ENCODE results near the gene PTPRS.

The PTPRS gene

DNA sequence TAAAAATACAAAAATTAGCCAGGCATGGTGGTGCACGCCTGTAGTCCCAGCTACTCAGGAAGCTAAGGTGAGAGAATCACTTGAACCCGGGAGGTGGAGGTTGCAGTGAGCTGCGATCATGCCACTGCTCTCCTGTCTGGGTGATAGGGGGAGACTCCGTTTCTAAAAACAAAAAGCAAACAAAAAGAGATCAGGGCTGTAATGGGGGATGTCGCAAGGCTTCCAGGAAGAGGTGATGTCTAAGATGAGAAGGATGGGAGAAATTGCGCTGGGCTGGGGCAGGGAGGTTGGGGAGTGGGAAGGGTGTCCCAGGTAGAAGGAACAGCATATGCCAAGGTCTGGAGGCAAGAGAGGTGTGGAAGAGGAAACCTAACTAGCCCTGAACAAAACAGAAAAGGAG is 36.1 kb downstream of the PTPRS start:
- no peak for DNase-seq

DNA sequence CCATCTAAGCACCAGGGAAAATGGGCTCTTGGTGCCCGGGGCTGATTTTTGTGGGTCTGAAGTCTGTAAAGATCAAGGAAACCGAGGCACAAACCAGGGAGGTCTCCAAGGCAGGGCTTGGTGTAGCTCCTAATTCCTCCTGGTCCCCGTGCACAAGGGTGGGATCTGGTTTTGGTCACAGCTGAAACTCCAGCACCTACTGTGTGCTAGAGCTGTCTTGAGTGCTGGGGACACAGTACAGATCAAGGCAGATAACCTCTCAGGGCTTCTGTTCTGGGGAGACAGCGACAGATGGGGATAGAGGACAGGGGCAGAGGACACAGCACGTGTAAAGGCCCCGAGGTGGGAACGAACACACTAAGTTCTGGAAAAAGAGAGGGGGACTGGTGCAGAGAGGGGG is 37.4 kb downstream of the PTPRS start:
- no peak for DNase-seq

DNA sequence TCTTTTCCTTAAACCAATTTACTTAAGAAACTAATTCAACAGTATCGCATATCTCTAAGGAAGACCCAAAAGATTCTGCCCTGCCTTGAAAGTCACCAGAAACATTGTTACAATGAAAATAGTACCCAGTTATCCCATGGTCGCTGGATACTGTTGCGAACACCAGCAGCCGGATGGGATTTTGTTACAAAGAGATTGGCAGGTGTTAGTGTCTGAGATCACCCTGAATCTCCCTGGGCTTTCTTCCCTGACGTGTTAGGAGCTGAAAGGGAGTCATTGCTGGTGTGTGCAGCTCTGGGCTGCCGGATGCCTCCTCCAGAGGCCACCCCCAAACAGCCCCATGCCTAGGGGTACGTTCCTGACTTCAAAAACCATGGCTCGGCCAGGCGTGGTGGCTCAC is 38.2 kb downstream of the PTPRS start:
- no peak for DNase-seq

DNA sequence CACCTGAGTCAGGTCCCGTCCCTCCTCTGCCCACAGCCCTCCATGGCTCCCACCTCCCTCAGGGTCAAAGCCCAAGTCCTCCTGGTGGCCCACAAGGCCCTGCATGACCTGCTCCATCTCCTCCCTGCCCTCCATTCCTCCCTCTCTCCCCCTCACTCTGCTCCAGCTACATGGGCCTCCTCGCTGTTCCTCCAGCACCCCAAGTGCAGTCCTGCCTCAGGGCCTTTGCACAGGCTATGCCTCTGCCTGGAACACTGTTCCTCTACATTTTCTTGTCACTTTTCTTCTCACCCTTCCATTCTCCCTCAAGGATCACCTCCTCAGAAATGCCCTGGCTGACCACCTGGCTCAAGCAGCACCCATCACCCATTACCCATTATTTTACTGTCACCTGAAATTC is 41.5 kb downstream of the PTPRS start:
- no peak for DNase-seq

DNA sequence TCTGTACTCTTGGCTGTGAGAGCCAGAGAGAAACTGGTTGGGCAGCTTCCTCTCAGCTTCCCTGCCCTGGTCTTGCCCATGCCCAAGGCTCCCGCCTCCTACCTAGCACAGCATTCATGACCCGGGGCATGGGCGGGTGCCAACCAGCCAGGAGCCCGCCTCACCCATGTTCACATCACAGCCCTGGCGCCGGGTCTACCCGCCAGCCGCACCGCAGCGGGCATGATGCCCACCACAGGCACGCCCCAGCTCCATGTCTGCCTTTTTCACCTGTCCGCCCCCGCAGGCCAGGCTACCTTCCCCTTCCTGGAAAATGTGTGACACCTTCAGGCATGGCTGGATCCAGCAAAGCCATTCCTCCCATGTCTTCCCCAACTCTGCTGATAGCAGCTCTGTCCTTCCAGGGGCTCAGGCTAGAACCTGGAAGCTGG is 42.1 kb downstream of the PTPRS start:
- no peak for DNase-seq

DNA sequence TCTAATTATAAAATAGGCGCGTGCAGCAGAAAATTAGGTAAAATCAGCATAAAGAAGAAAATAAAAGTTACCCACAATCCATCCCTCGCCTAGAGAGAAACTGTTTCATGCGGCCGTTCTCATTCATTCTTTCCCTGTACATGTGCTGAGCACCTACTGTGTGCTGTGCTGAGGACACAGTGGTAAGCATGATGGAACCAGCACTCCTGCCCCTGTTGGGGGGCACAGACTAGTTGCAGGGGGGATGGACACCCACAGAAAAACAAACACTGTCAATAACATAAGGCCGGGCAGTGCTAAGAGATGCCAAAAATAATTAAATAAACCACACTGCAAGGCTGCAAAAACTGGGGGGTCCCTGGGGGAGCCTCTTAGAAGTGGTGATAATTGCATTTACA is 43.3 kb downstream of the PTPRS start:
- no peak for DNase-seq

DNA sequence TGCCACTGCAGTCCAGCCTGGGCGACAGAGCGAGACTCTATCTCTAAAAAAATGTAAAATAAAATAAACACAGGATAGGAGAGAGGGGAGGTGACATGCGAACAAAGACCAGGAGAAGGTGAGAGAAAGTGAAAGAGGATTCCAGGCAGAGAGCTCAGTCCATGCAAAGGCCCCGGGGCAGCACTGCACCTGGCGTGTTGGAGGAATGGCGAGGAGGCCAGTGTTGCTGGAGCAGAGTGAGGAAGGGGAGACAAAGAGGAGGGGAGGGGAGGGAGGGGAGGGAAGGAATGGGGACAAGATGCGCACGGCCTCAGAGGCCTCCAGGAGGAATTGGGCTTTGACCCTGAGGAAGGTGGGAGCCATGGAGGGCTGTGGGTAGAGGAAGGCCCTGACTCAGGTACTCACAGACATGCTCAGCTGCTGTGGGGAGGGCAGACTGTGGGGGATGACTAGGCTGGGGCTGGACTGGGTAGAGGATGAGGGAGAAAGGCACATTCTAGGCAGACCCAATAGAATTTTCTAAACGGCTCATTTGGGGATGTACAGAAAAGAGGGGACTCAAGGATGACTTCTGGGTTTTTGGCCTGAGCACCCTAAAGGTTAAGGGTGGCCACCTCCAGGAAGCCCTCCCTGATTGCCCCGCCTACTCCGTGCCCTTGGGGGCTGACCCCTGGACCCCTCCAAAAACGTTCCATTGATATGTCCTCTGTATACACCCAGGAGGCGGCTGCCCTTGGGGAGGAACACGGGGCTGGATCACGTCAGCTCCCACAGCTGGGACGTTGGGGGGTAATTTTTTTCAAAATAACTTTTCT is 43.9 kb downstream of the PTPRS start:
- no peak for DNase-seq

DNA sequence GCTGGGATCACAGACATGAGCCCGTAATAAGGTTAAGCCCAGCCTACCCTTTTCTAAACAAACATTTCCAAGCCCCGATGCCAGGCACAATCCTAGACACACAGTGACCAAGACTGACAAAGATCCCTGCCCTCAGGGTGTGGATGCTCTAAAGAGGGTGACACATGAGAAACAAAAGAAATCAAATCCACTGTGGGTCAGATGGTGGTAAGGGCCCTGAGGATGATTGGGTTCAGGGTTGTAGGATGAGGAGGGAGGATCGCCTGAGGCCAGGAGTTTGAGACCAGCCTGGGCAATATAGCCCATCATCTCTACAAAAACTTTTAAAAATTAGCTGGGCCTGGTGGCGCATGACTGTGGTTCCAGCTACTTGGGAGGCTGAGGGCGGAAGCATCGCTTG is 44.6 kb downstream of the PTPRS start:
- no peak for DNase-seq

DNA sequence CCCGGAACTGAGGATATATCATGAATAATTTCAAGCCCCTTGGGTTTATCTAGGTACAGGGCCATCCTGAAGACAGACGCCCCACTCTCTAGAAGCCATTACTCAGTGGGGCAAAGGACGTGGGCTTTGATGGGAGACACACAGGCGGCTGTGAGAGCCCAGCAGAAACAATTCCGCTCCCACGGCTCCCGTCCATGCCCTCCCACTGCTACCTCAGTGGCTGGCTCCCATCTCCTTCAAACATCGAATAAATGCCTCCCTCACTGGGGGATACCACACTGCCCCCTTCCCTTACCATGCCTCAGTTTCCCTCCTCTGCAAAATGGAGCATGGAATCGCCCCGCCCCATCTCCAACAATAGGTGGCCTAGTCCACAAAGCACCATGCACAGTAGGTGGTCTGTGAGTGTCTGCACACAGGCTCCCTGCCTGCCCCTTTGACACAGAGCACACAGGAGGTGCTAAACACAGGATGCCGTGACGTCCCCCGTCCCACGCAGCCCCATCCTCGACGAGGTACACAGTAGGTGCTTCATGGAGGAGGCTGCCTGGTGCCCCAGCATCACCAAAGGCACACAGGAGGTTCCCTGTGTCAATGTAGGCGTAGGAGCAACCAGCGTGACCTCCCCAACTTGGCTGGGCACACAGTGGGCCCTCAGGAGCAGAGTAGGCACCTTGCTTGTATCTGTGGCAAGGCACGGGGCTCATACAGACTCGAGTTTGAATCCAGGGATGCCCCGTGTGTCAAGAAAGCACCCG is 46.0 kb downstream of the PTPRS start:
- no peak for DNase-seq

DNA sequence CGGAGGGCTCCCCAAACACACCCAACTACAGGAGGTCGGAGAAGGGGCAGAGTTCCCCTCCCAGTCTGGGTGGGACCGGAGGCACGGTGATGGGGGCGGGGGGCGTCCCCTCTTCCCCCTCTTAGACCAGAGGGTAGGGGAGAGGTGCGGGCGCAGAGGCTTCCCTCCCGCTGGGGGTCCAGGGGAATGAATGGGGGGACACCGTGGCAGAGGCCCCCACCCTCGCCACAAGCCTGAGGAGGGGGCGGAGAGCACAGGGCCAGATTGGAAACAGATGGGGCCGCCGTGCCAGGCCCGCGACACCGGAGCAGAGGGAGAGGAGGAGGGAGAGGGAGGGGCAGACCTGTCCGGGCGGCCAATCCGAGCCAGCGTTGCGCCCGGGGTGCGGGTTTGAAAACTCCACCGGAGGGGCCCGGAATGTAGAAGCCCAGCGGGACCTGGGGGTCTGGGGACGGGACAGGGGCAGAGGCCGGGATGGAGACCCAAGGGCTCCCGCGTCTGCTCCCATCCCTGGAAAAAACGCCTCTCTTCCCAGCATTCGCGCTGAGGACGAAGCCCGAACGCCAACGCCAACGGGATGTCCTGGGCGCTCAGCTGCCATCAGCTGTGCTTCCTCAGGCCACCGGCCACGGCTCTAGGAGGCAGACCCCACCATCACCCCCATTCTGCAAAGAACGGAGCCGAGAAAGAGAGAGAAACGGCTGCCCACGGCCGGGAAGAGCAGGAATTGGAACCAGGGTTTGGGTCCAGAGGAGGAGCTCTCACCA is 46.8 kb downstream of the PTPRS start:
- no peak for DNase-seq

DNA sequence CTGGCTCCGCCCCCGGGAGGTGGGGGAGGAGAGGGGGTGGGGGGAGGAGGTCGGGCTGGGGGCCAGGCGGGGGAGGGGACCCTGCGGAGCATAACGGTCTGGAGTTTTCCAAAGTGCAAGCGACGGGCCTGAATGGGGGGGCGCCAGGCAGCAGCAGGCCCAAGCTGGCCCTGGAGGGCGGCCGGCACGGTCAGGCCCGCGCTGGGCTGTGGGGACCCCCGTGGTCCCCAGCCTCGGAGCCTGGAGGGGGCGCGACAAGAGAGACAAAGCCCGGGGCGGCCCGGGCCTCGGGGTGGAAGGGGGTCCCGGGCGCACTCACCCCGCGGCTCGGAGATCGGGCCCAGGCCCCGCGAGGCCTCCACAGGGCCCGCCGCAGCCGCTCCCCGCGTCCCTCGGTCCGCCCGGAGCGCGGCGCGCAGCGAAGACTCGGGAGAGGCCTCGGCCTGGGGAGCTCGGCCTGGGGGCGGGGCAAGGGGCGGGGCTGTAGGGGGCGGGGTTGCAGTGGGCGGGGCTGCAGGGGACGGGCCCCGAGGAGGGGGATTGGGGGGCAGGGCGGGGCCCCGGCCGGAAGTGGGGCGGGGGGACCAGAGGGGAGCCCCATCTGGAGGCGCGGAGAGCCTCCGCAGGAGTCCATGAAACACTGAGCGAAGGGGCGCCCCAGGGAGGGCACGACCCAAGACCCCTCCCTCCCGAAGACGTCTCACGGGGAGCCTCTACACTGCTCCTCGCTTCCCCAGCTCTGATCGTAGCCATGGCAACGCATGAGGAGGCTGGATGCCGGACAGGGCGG is 47.6 kb downstream of the PTPRS start:
- no peak for DNase-seq

DNA sequence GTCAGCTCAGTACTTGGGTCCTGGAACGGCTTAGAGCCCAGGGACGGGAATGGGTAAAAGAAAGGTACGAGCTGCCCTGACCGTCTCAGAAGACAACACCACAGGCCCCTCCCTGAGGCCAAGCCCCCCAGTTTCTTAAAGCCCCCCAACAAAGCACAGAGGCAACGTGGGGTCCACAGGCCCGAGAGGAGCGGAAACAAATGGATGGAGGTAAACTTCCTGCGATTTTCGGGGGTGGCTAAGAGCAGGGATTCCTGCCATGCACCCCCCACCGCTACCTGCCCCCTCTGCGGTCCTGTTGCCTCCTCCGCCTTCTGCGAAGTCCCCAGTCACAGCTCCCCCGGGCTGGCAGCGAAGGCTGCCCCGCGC is 48.2 kb downstream of the PTPRS start:
- no peak for DNase-seq

DNA sequence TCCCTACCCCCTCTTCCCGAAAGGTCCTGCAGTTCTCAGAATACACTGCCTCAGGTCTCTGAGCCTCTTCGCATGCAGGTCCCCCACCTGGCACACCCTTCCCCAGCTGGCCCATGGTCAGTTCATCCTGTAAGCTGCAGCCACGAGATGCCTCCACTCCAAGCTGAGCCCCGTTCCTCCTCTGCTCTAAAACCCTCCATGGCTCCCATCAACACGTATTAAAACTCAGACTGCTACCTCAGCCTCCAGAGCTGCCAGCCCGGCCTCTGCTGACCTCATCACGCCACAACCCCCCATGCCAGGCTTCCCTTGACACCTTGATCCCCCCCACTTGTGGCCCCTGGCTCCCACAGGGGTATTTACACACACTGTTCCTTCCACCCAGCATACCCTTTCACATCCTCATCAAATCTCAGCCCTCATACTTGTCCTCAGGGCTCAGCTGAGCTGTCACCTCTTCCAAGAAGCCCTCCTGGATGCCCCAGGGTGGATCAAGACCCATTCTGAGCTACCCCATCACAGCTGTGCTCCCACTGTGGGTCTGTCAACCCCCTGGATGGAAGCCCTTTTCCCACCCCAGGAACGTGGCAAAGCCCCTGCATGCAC is 48.9 kb downstream of the PTPRS start:
- no peak for DNase-seq

Measured in NCI-H187 (cell line).